DND-41 (cell line): ENCODE data around the gene SHD.

ENCODE experiments used
- ATAC-seq: fragments of 200-7000 bp; cut with Tn5 transposase; 3 replicates; pipeline ENCODE4 v1.9.1; 2021; ENCODE audit warnings: low read depth; ENCODE audit not compliant: insufficient read depth
- DNase-seq: peaks from one replicate; pipeline ENCODE4 v3.0.0-alpha.2; 2020
- H2AFZ ChIP-seq: 2 replicates; pipeline ENCODE4 v1.6.0; 2012; ENCODE audit warnings: low read depth, low read length
- H3K27ac ChIP-seq: 2 replicates; pipeline ENCODE4 v1.5.1; 2012; ENCODE audit warnings: low read length, inconsistent platforms
- H3K27me3 ChIP-seq: fragments of 200-600 bp; sonication (generic); 2 replicates; pipeline ENCODE4 v1.6.0; 2012; ENCODE audit warnings: low read length, mild to moderate bottlenecking, inconsistent platforms; ENCODE audit not compliant: insufficient read depth, poor library complexity
- H3K36me3 ChIP-seq: 2 replicates; pipeline ENCODE4 v1.5.1; 2012; ENCODE audit warnings: low read length, inconsistent platforms; ENCODE audit not compliant: insufficient read depth
- H3K4me1 ChIP-seq: 2 replicates; pipeline ENCODE4 v1.5.1; 2012; ENCODE audit warnings: mild to moderate bottlenecking, low read length; ENCODE audit not compliant: insufficient read depth
- H3K4me2 ChIP-seq: 2 replicates; pipeline ENCODE4 v1.6.0; 2012; ENCODE audit warnings: mild to moderate bottlenecking, moderate library complexity, low read length, inconsistent platforms; ENCODE audit not compliant: insufficient read depth
- H3K4me3 ChIP-seq, 2 experiments: fragments of 200-600 bp in 1 of 2; shearing (Covaris generic) in 1 of 2; 2 replicates each; pipeline ENCODE4 v1.5.1; 2012 to 2016; ENCODE audit warnings: inconsistent platforms in 2 of 2, low read length in 2 of 2, mild to moderate bottlenecking in 2 of 2, low read depth in 1 of 2, moderate library complexity in 1 of 2
- H3K79me2 ChIP-seq: 2 replicates; pipeline ENCODE4 v1.6.0; 2012; ENCODE audit warnings: low read length, inconsistent platforms; ENCODE audit not compliant: insufficient read depth
- H3K9ac ChIP-seq: 2 replicates; pipeline ENCODE4 v1.6.0; 2012; ENCODE audit warnings: low read depth, mild to moderate bottlenecking, inconsistent platforms, low read length, moderate library complexity
- H3K9me3 ChIP-seq: 2 replicates; pipeline ENCODE4 v1.5.1; 2012; ENCODE audit warnings: low read length, moderate library complexity, mild to moderate bottlenecking, inconsistent platforms; ENCODE audit not compliant: insufficient read depth, severe bottlenecking
- H4K20me1 ChIP-seq: 2 replicates; pipeline ENCODE4 v1.6.0; 2012; ENCODE audit warnings: low read length; ENCODE audit not compliant: insufficient read depth
- CTCF ChIP-seq: IDR thresholded peaks from 2 replicates; pipeline ENCODE4 v1.5.1; 2012; ENCODE audit warnings: borderline replicate concordance, low read length, moderate library complexity, mild to moderate bottlenecking; ENCODE audit not compliant: poor library complexity, severe bottlenecking; ENCODE audit errors: extremely low read depth
- EZH2 ChIP-seq: IDR thresholded peaks from 3 replicates; pipeline ENCODE4 v1.6.1; 2012; ENCODE audit warnings: borderline replicate concordance, low read depth, mild to moderate bottlenecking, moderate library complexity, low read length, inconsistent platforms; ENCODE audit not compliant: severe bottlenecking

SHD gene

GRCh38 chr19:4316956-4317355, 37.9 kb downstream of the SHD start:
- no peak overlapping the region for H3K4me2 ChIP-seq
- no peaks in the 10 kb centered on the region for H3K36me3 ChIP-seq
- no peaks in the 10 kb centered on the region for H4K20me1 ChIP-seq
- no peak overlapping the region for H3K9ac ChIP-seq
- H3K9me3 ChIP-seq: no peaks in the 10 kb centered on the region
- no peak overlapping the region for H3K4me3 ChIP-seq
- TF ChIP-seq EZH2 (no peak), CTCF (no peak)
- H3K4me1 ChIP-seq: no peaks in the 10 kb centered on the region
- no peaks in the 10 kb centered on the region for H3K79me2 ChIP-seq
- H3K27me3 ChIP-seq: no peaks in the 10 kb centered on the region
- ATAC-seq (no peak), DNase-seq (no peak)
- no peak overlapping the region for H2AFZ ChIP-seq
- H3K27ac ChIP-seq: no peak overlapping the region

- no peak for ATAC-seq
- no peak overlapping the region for H3K27ac ChIP-seq
- no peaks in the 10 kb centered on the region for H4K20me1 ChIP-seq
Observed at GRCh38 chr19:4318460-4318859, 39.4 kb downstream of the SHD start.

DNA sequence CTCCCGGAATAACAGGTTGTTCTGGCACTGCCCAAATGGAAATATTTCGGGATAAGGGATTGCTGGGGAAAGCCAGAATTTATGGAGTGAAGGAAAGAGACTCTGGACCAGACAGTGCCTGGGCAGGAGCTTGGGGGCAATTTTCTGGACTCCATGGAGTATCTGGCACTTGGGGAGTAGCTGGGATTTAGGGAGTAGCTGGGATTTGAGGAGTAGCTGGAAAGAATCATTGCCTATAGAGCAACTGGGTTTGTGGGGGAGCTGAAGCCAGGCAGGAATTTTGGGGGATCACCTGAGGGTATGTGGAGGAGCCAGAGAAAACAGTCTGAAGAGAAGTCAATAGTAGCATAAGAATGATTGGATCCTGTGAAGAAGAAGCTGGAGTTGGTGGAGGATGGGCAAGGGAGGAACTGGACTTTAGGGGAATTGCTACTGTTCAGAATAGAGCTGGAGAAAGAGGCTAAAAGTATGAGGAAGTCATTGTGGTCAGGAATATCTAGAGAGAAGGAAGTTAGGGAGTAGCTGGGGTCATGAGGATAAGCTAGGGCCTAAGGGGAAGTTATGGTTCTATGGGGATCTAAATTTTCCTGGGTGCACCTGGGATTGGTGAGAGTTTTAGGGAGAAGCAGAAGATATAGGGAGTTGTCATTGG, 40.1 kb downstream of the SHD start:
- Histone ChIP-seq H2AFZ (no peak overlapping the region), H3K4me3 (no peak overlapping the region), H3K4me2 (no peak overlapping the region), H4K20me1 (no peaks in the 10 kb centered on the region), H3K9ac (no peak overlapping the region), H3K36me3 (no peaks in the 10 kb centered on the region), H3K4me1 (no peaks in the 10 kb centered on the region), H3K27ac (no peak overlapping the region), H3K27me3 (no peaks in the 10 kb centered on the region), H3K9me3 (no peaks in the 10 kb centered on the region), H3K79me2 (no peaks in the 10 kb centered on the region)
- DNase-seq (no peak), ATAC-seq (no peak)
- TF ChIP-seq EZH2 (no peak), CTCF (no peak)

More at GRCh38 chr19:4318460-4318859, 39.4 kb downstream of the SHD start:
- H3K9ac ChIP-seq: no peak overlapping the region
- H3K4me1 ChIP-seq: no peaks in the 10 kb centered on the region
- no peak overlapping the region for H3K4me2 ChIP-seq
- H2AFZ ChIP-seq: no peak overlapping the region
- no peaks in the 10 kb centered on the region for H3K9me3 ChIP-seq
- no peak overlapping the region for H3K4me3 ChIP-seq
- TF ChIP-seq CTCF (no peak), EZH2 (no peak)
- no peaks in the 10 kb centered on the region for H3K27me3 ChIP-seq
- H3K79me2 ChIP-seq: no peaks in the 10 kb centered on the region
- DNase-seq: no peak
- H3K36me3 ChIP-seq: no peaks in the 10 kb centered on the region
